Inferior parietal cortex (tissue), 1 donor: ENCODE data around the gene PPP1R14C.

Experiments
- DNase-seq: peaks from one replicate; pipeline ENCODE4 v3.0.0-alpha.2; 2016; ENCODE audit errors: extremely low spot score

The PPP1R14C gene

GRCh38 chr6:150249261-150249660 is 106.4 kb downstream of the PPP1R14C start:
- DNase-seq = no peak

DNA sequence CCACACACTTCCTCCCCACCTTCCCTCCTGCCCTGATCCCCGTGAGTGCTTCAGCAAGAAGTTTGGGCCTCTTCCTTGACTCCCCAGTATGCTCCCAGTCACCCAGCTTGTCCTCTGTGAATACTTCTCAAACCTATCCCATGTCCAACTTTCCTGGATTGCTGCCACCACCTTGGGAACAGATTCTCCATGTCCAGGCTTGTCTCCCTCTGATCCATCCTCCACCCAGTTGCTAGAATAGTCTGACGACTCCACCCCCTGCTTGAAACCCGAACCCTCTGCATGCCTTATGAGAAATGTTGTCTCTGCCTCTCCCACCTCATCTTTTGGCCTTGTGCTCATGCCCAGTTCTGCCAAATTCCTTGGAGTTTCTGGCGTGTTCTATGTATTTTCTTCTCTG is 108.0 kb downstream of the PPP1R14C start:
- no peak for DNase-seq

DNA sequence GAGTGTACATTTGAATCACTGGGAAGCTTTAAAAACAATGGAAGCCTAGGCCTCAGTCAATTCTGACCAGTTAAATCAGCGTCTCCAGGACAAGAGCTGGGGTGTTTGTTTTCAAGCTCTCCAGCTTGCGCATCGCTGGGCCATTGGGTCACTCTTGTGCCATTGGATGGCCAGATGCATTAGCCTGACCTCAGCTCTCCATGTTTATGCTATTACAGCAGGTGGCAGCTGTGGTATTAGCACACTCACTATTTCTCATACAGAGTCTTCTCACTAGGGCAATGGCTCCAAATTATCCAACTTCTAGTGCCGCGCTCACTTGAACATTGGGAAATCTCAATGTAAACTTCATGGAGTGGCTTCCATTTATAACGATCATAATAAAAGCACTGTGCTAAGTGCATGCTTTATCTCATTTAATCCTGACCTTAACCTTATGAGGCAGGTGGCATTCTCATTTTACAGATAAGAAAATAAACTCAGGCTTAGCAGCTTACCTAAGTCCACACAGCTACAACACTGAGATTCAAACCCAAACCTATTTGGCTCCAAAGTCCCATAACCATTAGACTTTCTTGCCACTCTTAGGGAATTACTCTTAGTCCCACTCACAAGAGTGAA is 108.8 kb downstream of the PPP1R14C start:
- DNase-seq = no peak

GRCh38 chr6:150252714-150253444 is 110.0 kb downstream of the PPP1R14C start:
- no peak for DNase-seq

DNA sequence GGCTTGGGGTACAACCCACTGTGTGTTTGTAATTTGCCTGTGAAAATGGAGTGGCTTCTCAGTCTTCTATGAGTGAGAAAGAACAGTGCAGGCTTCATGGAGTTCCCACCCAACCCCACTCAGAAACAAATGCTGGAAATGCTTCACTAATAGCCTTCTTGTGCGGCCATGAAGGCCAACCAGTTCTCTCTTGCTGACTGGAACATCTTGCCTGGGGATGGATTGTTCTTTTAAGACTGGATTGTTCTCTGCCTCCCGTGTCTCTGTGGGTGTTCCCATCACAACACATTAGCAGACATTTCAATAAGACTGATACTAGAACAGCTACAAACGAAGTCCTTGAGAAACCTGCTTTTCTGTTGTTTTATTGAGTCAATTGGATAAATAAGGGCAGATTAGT is 110.6 kb downstream of the PPP1R14C start:
- DNase-seq = no peak

GRCh38 chr6:150254770-150255169 is 111.9 kb downstream of the PPP1R14C start:
- DNase-seq = no peak

DNA sequence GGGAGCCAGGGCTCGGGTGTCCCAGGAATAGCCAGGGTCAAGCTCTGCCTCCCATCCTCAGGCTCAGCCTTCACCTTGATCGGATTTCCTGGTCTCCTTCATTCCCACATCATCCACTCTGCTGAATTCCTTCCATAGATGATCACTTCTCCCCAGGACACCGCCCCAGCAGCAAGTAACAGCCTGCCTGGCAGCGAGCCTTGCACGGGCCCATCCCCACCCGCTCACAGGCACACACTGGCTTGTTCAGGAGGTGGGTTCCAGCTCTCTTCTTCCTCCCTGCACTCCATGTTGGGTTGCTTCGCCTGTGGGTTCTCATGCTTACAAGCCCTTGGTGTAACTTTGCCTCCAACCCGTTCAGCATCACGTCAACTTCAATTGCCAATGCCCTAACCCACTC is 113.0 kb downstream of the PPP1R14C start:
- DNase-seq = no peak

GRCh38 chr6:150256618-150257272 is 113.9 kb downstream of the PPP1R14C start:
- DNase-seq = no peak

DNA sequence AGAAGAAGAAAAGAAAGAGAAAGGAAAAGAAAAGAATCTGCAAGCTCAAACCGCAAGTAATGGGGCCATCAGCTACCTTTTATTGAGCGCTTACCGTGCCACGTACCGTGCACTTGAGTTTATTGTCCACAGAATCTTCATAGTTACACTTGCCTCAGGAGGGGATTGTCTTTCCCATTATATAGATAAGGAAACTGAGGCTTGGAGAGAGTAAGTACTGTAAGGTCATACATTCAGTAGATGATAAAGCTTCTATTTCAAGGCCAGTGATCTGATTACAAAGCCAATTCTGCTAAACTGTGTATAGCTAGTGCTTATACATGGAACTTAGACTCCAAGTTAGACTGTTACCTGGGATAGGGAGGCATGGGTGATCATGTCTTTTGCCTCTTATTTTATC is 115.5 kb downstream of the PPP1R14C start:
- DNase-seq = no peak

- DNase-seq = no peak
Measured at GRCh38 chr6:150260931-150261330, 118.1 kb downstream of the PPP1R14C start.

DNA sequence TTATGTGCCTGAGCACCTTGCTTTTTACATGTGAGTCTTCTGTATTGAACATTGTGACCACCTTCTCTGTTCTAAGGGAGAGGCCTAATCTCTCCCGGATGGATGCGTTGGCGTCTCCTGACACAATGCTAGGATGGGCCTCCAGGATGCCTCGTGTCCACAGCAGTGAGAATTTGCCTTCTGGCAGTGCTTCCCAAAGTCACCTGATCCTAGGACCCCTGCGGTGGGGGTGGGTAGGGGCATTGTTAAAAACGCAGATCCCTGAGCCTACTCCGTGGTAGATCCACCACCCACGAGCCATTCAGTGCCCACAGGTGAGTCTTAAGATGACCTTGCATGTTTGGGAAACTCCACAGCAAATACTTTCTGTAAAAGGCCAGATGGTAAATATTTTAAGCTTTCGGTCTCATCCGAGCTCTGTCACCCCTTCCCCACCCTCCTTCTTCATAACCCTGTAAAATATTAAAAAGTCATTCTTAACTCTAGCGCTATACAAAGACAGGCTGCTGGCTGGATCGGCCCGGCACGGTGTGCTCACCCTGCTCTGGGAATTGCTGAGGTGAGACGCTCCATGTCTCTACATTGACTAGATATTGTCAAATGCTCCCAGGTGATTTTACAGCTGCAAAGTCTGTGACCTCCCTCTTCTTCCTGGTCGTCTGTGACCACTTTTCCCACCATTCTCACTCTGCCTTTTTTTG is 119.3 kb downstream of the PPP1R14C start:
- no peak for DNase-seq

GRCh38 chr6:150263765-150264404 is 121.0 kb downstream of the PPP1R14C start:
- no peak for DNase-seq

DNA sequence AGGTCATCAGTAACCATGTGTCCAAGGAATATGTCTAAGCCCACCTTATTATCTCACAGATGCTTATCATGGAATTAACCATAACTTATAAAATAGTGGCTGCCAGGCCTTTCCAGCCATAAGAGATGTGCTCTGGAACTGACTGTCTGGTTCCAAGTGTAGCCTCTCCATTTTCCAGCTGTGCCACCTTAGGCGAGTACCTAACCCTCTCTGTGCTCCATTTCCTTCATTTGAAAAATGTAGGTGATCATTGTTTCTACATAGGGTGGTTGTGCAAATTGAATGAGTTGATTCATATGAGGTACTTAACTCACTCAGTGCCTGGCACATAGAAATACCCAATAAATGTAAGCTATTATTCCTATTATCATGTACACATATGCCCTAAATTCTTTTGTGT is 123.5 kb downstream of the PPP1R14C start:
- no peak for DNase-seq

GRCh38 chr6:150266963-150267685 is 124.3 kb downstream of the PPP1R14C start:
- no peak for DNase-seq

DNA sequence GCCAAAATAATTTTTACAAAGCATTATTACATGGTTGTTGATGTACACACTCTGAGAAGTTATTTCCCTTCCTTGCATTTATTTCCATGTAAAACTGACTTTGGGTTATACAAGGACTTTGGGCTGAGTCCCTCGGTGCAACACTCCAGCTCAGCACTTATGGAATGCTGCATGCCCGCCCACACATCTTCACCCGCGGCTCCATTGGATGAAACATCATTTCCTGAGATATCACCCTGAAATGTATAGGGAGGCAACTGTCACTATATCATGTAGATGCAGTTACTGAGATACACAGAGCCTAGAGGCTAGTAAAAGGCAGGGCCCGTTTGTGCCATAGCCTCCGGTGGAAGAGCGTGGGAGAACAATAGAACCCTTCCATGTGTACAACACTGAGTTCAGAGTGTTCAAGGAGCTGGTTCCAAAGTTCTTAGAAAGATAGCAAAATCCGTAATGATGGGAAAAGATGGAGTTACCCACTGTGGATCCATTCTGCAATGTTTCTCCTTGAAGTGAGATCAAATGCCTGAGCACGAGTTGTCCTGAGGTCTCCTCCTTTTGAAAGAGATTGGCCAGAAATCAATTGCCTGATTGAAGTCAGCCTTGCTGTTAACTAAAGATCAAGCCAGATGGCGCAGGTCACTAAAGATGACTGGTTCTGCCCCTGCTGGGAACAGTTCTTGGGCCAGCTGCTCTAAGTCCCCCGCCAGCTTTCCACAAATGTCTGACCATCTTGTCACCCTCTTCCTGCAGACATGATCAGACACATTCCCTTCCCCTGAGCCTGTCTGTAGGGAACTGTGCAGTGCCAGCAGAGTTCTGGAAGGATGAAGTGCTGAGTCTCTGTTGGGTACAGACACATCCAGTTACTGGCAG is 125.1 kb downstream of the PPP1R14C start:
- no peak for DNase-seq

- DNase-seq = no peak
Measured at GRCh38 chr6:150269130-150269856, 126.4 kb downstream of the PPP1R14C start.

DNA sequence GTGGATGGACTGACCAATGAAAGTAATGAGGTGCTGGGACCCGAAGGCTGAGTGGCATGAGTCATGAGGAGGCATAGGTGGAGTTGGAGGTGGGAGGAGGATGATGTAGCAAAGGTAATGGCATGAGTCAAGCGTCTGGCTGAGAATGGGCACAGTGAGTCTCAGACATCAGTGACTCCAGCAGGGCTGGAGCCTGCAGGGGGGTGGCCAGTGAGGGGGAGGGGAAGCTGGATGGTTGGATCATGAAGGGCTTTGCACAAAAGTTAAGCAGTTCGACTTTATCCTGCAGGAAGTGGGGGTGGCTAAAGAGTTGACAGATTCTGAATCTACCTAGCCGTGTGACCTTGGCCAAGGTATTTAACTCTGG is 127.0 kb downstream of the PPP1R14C start:
- no peak for DNase-seq

- no peak for DNase-seq
Measured at GRCh38 chr6:150270330-150271052, 127.6 kb downstream of the PPP1R14C start.

DNA sequence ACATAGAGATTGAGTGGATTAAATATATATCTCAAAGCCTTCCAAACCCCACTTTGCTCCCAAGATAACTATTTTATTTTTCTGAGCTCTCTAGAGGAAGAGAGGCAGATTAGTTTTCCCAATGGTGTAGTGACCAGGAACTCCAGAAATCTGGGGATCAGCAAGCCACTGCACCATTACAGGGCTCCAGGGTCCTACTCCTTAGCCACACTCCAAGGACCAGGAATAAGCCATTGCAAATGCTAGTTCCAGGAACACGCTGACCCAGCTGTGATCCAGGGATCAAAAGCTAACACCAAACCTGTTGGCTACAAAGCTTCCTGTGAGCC is 128.3 kb downstream of the PPP1R14C start:
- no peak for DNase-seq
